GM12878 (cell line): ENCODE data around the gene MYO16. TPM values are rescaled to one million over a fixed set of nuclear protein-coding genes. Genes with fewer than 3 reads are reported as not detected.

Source experiments
- ATAC-seq: fragments of 200-7000 bp; cut with Tn5 transposase; 3 replicates; pipeline ENCODE4 v1.9.1; 2020; ENCODE audit warnings: mild to moderate bottlenecking, moderate library complexity
- BruUV-seq: library from RNA; stranded (reverse); fragments of 400-500 nt; replicated peaks from 2 replicates; lab custom pipeline; 2021; lab: Mats Ljungman, UMichigan
- CTCF ChIA-PET: fragments of 300-600 bp; sonication (Branson Sonifier 250); formaldehyde crosslinking; extraction: SDS; loops from one replicate; lab custom pipeline; 2021; ENCODE audit warnings: inconsistent platforms; lab: Yijun Ruan, JAX
- POLR2A ChIA-PET: fragments of 350-600 bp; formaldehyde crosslinking; extraction: SDS; loops from one replicate; lab custom pipeline; 2021; ENCODE audit warnings: inconsistent platforms; lab: Charles Lee
- RAD21 ChIA-PET: fragments of 300-600 bp; sonication (Branson Sonifier 250); formaldehyde crosslinking; loops from one replicate; lab custom pipeline; 2023; ENCODE audit warnings: antibody characterized with exemption; ENCODE audit not compliant: unreplicated experiment; lab: Charles Lee
- SMC1A ChIA-PET: fragments of 300-600 bp; sonication (Branson Sonifier 250); formaldehyde crosslinking; loops from one replicate; lab custom pipeline; 2023; ENCODE audit not compliant: unreplicated experiment, uncharacterized antibody; lab: Charles Lee
- DNase-seq: peaks from one replicate; pipeline ENCODE4 v3.0.0-alpha.2; 2011; ENCODE audit warnings: low read depth, low spot score
- FAIRE-seq: peaks from 3 replicates; lab custom pipeline; 2011; peaks lifted over from hg19 to GRCh38; lab: Jason Lieb, UNC
- H2AFZ ChIP-seq: 2 replicates; pipeline ENCODE4 v1.6.0; 2011; ENCODE audit warnings: low read depth, low read length, control low read depth; ENCODE audit not compliant: control insufficient read depth
- H3K27ac ChIP-seq: 2 replicates; pipeline ENCODE4 v1.5.1; 2011; ENCODE audit warnings: control low read depth; ENCODE audit not compliant: control insufficient read depth, insufficient read depth
- H3K27me3 ChIP-seq, 2 experiments: replicated peaks in 1 of 2; 2 replicates each; pipeline versions ENCODE4 v1.6.0 to v1.6.1; 2011; ENCODE audit warnings: low read length in 1 of 2; ENCODE audit not compliant: control insufficient read depth in 2 of 2, insufficient read depth in 2 of 2
- H3K36me3 ChIP-seq, 2 experiments: 2 replicates each; pipeline ENCODE4 v1.5.1; 2011; ENCODE audit warnings: low read length in 1 of 2; ENCODE audit not compliant: control insufficient read depth in 2 of 2, insufficient read depth in 2 of 2
- H3K4me1 ChIP-seq: 2 replicates; pipeline ENCODE4 v1.6.1; 2011; ENCODE audit warnings: mild to moderate bottlenecking, low read length, moderate library complexity, mixed read lengths; ENCODE audit not compliant: control insufficient read depth, insufficient read depth
- H3K4me2 ChIP-seq: 2 replicates; pipeline ENCODE4 v1.6.0; 2011; ENCODE audit warnings: control low read depth; ENCODE audit not compliant: control insufficient read depth, insufficient read depth
- H3K4me3 ChIP-seq: fragments of 200-600 bp; sonication (generic); 2 replicates; pipeline ENCODE4 v1.5.1; 2016
- H3K79me2 ChIP-seq: 2 replicates; pipeline ENCODE4 v1.6.0; 2011; ENCODE audit warnings: low read length; ENCODE audit not compliant: control insufficient read depth, insufficient read depth
- H3K9ac ChIP-seq: 2 replicates; pipeline ENCODE4 v1.8.0; 2011; ENCODE audit warnings: low read length, control low read depth, mixed read lengths; ENCODE audit not compliant: control insufficient read depth, insufficient read depth
- H3K9me3 ChIP-seq: replicated peaks from 3 replicates; pipeline ENCODE4 v1.5.1; 2011; ENCODE audit warnings: mild to moderate bottlenecking, low read length; ENCODE audit not compliant: control insufficient read depth, insufficient read depth
- H4K20me1 ChIP-seq: 2 replicates; pipeline ENCODE4 v1.6.0; 2011; ENCODE audit not compliant: control insufficient read depth, insufficient read depth
- ATF7 ChIP-seq: fragments of 450-650 bp; IDR thresholded peaks from 2 replicates; pipeline ENCODE4 v1.6.1; 2016; ENCODE audit warnings: low read depth, mild to moderate bottlenecking
- CHD4 ChIP-seq: fragments of 200-600 bp; sonication (generic); IDR thresholded peaks from 2 replicates; pipeline ENCODE4 v1.6.1; 2016; ENCODE audit warnings: mild to moderate bottlenecking
- ELK1 ChIP-seq: IDR thresholded peaks from 2 replicates; pipeline ENCODE4 v1.6.1; 2012; ENCODE audit warnings: low read depth, low read length, improper control_type of control experiment
- HCFC1 ChIP-seq: fragments of 150-350 bp; IDR thresholded peaks from 2 replicates; pipeline ENCODE4 v1.6.1; 2014; ENCODE audit warnings: low read length
- IKZF1 ChIP-seq: fragments of 450-650 bp; conservative IDR thresholded peaks from 2 replicates; pipeline ENCODE4 v1.6.1; 2017; ENCODE audit warnings: antibody characterized with exemption, mild to moderate bottlenecking
- KDM1A ChIP-seq: fragments of 200-600 bp; sonication (generic); IDR thresholded peaks from 2 replicates; pipeline ENCODE4 v1.6.1; 2016; ENCODE audit warnings: borderline replicate concordance
- NBN ChIP-seq: fragments of 450-650 bp; IDR thresholded peaks from 2 replicates; pipeline ENCODE4 v1.6.1; 2016
- NFIC ChIP-seq: IDR thresholded peaks from 2 replicates; pipeline ENCODE4 v1.6.1; 2012; ENCODE audit warnings: low read depth, mild to moderate bottlenecking, inconsistent platforms, low read length, moderate library complexity
- NRF1 ChIP-seq: conservative IDR thresholded peaks from 2 replicates; pipeline ENCODE4 v1.6.1; 2011; ENCODE audit warnings: mild to moderate bottlenecking, low read depth, low read length, improper control_type of control experiment
- RAD21 ChIP-seq: IDR thresholded peaks from 2 replicates; pipeline ENCODE4 v1.6.1; 2011; ENCODE audit warnings: mild to moderate bottlenecking, low read depth, low read length, moderate library complexity; ENCODE audit not compliant: insufficient read depth
- SMARCA5 ChIP-seq: fragments of 450-650 bp; IDR thresholded peaks from 2 replicates; pipeline ENCODE4 v1.6.1; 2017; ENCODE audit warnings: mild to moderate bottlenecking
- TBL1XR1 ChIP-seq: IDR thresholded peaks from 2 replicates; pipeline ENCODE4 v1.6.1; 2012; ENCODE audit warnings: low read depth, low read length, improper control_type of control experiment
- TCF12 ChIP-seq: IDR thresholded peaks from 2 replicates; pipeline ENCODE4 v1.6.1; 2011; ENCODE audit warnings: low read depth, mild to moderate bottlenecking, low read length
- TCF3 ChIP-seq: IDR thresholded peaks from 2 replicates; pipeline ENCODE4 v1.6.1; 2012; ENCODE audit warnings: low read depth, mild to moderate bottlenecking, low read length, borderline replicate concordance; ENCODE audit not compliant: insufficient read depth
- ZBTB4 ChIP-seq: fragments of 450-650 bp; formaldehyde crosslinking; IDR thresholded peaks from 2 replicates; pipeline ENCODE4 v1.4.0; 2022; ENCODE audit warnings: mild to moderate bottlenecking, moderate library complexity
- ZSCAN29 ChIP-seq: fragments of 450-650 bp; IDR thresholded peaks from 2 replicates; pipeline ENCODE4 v1.6.1; 2017; ENCODE audit warnings: mild to moderate bottlenecking, moderate library complexity
- WGBS: methylation state at CpG from one replicate; pipeline ENCODE4 v1.1.6; 2016; ENCODE audit warnings: low lambda C conversion rate; ENCODE audit not compliant: insufficient replicate concordance, insufficient coverage; ENCODE audit errors: missing lambda C conversion rate; 5-methylcytosine and 5-hydroxymethylcytosine counted together
- in situ Hi-C: fragments of 300-500 bp; cut with MboI; formaldehyde crosslinking; loops from 9 replicates; pipeline ENCODE4 v1.14.3; 2018; ENCODE audit warnings: mixed read lengths
- intact Hi-C: fragments of 100-400 bp; cut with micrococcal nuclease; formaldehyde crosslinking; loops from one replicate; pipeline ENCODE4 v1.14.2; 2022; ENCODE audit not compliant: unreplicated experiment
- polyA plus RNA-seq, 11 experiments: library from polyadenylated mRNA; depleted of rRNA in 4 of 11; unstranded in 6 of 11; stranded (reverse) in 5 of 11; fragments of >200 nt; fragmentation: Nextera tagmentation in 4 of 11; fragmentation: Illumina TruSeq in 1 of 11; extraction: Ambion mirVana in 4 of 11; extraction: Trizol in 1 of 11; gene quantifications; 1 replicate in 1 of 11; 2 replicates in 10 of 11; pipeline versions ENCODE4 v1.2.1 to v1.2.3, GENCODE V29; 2011 to 2016; ENCODE audit warnings: inconsistent platforms in 2 of 11, missing spikeins in 2 of 11, low read depth in 1 of 11
- total RNA-seq, 4 experiments: library from RNA; depleted of rRNA in 3 of 4; stranded (reverse); fragments of >200 nt in 3 of 4; fragmentation: Illumina TruSeq in 1 of 4; extraction: Trizol in 1 of 4; gene quantifications; 2 replicates each; pipeline versions ENCODE4 v1.2.1 to v1.2.3, GENCODE V29; 2013 to 2021
- TF ChIP-seq, protein P1 (sequence below): IDR thresholded peaks from 2 replicates; pipeline ENCODE4 v1.6.1; 2011; ENCODE audit warnings: borderline replicate concordance, low read depth, mild to moderate bottlenecking, moderate library complexity, low read length; ENCODE audit not compliant: insufficient read depth, poor library complexity, severe bottlenecking
- TF ChIP-seq, protein P2 (sequence below): fragments of 450-650 bp; conservative IDR thresholded peaks from 2 replicates; pipeline ENCODE4 v1.6.1; 2017; ENCODE audit warnings: mild to moderate bottlenecking, moderate library complexity

MYO16 gene
- total and polyA plus RNA-seq, 10 of the 15 experiments (the other 5 are each of a cell fraction or from before 2014, with no cell fraction given): under 0.01 to 1.7 (median 0.05) TPM; not detected in 4

- H4K20me1 ChIP-seq: no peaks in the 10 kb centered on the region
- FAIRE-seq (no peak), DNase-seq (no peak), ATAC-seq (no peak)
- H3K4me3 ChIP-seq: no peak overlapping the region
- H3K4me1 ChIP-seq: no peaks in the 10 kb centered on the region
- no TSS peak for BruUV-seq
- H3K36me3 ChIP-seq: no peaks in the 10 kb centered on the region
- no peaks in the 10 kb centered on the region for H3K79me2 ChIP-seq
- H3K27me3 ChIP-seq: no peaks in the 10 kb centered on the region; a peak in 1 of 4 replicates
- no peak overlapping the region for H3K4me2 ChIP-seq
- no peak overlapping the region for H2AFZ ChIP-seq
- H3K9me3 ChIP-seq: no peaks in the 10 kb centered on the region
- SMC1A ChIA-PET: interaction anchor here (0.9 to 2.4 kb wide), 3 partner anchors 8 to 219 kb away, joined by 3 to 10 read pairs (median 4); no protein-coding TSS in a partner anchor
- CTCF ChIA-PET: no interaction called here
- 66% methylated on average over 9 of the region's 9 CpGs for WGBS
- no peak overlapping the region for H3K27ac ChIP-seq
- in situ Hi-C loops: loop anchor here (25.0 kb wide), 1 partner anchor 2010 kb away; no protein-coding TSS in a partner anchor
- no peak overlapping the region for H3K9ac ChIP-seq
- intact Hi-C loops: no loop called here
- POLR2A ChIA-PET: no interaction called here
- RAD21 ChIA-PET: interaction anchor here (2.2 kb wide), 1 partner anchor 10 kb away, joined by 9 read pairs; no protein-coding TSS in a partner anchor
- TF ChIP-seq TBL1XR1 (no peak), TCF3 (no peak), RAD21 (no peak), HCFC1 (no peak), ZSCAN29 (no peak), ATF7 (no peak), NRF1 (no peak), NFIC (no peak), SMARCA5 (no peak), NBN (no peak), CHD4 (no peak), TCF12 (no peak), KDM1A (no peak), ZBTB4 (CRISPR knock-in tag) (no peak), ELK1 (no peak), IKZF1 (no peak)
- TF ChIP-seq, protein P1, sequence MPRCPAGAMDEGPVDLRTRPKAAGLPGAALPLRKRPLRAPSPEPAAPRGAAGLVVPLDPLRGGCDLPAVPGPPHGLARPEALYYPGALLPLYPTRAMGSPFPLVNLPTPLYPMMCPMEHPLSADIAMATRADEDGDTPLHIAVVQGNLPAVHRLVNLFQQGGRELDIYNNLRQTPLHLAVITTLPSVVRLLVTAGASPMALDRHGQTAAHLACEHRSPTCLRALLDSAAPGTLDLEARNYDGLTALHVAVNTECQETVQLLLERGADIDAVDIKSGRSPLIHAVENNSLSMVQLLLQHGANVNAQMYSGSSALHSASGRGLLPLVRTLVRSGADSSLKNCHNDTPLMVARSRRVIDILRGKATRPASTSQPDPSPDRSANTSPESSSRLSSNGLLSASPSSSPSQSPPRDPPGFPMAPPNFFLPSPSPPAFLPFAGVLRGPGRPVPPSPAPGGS: no peak
- TF ChIP-seq, protein P2, sequence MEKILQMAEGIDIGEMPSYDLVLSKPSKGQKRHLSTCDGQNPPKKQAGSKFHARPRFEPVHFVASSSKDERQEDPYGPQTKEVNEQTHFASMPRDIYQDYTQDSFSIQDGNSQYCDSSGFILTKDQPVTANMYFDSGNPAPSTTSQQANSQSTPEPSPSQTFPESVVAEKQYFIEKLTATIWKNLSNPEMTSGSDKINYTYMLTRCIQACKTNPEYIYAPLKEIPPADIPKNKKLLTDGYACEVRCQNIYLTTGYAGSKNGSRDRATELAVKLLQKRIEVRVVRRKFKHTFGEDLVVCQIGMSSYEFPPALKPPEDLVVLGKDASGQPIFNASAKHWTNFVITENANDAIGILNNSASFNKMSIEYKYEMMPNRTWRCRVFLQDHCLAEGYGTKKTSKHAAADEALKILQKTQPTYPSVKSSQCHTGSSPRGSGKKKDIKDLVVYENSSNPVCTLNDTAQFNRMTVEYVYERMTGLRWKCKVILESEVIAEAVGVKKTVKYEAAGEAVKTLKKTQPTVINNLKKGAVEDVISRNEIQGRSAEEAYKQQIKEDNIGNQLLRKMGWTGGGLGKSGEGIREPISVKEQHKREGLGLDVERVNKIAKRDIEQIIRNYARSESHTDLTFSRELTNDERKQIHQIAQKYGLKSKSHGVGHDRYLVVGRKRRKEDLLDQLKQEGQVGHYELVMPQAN: no peak
Measured at GRCh38 chr13:109152311-109152820, 523.0 kb downstream of the MYO16 start.
